Bone marrow (tissue), 2 donors: ENCODE data around the gene FFAR3.
"Not testable (repeated sequence)": the region's sequence is repeated elsewhere in the genome, so short reads cannot be mapped to it uniquely, and the experiment has no call there.

ENCODE experiments used
- DNase-seq, 2 donors: peaks; one replicate each; lab custom pipeline; 2025; lab: John Stamatoyannopoulos, UW

FFAR3 gene

GRCh38 chr19:35377656-35378055 lies 19.4 kb downstream of the FFAR3 start:
- DNase-seq: no peak

GRCh38 chr19:35378356-35378755 lies 20.1 kb downstream of the FFAR3 start:
- DNase-seq: no peak

GRCh38 chr19:35379545-35379944 lies 21.3 kb downstream of the FFAR3 start:
- not testable (repeated sequence) for DNase-seq

- DNase-seq: no peak
Measured at GRCh38 chr19:35379992-35380391, 21.7 kb downstream of the FFAR3 start.

- no peak for DNase-seq
Measured at GRCh38 chr19:35380450-35381124, 22.3 kb downstream of the FFAR3 start.

GRCh38 chr19:35381318-35381717 lies 23.1 kb downstream of the FFAR3 start:
- DNase-seq: no peak

- DNase-seq: no peak
Measured at GRCh38 chr19:35381926-35382325, 23.7 kb downstream of the FFAR3 start.

- no peak for DNase-seq
Measured at GRCh38 chr19:35383536-35383935, 25.3 kb downstream of the FFAR3 start.

GRCh38 chr19:35388277-35389054 lies 30.2 kb downstream of the FFAR3 start:
- no peak for DNase-seq

- no peak for DNase-seq
Measured at GRCh38 chr19:35389192-35389861, 31.1 kb downstream of the FFAR3 start.

- no peak for DNase-seq
Measured at GRCh38 chr19:35392742-35393715, 34.8 kb downstream of the FFAR3 start.

GRCh38 chr19:35395382-35396199 lies 37.3 kb downstream of the FFAR3 start:
- no peak for DNase-seq

- no peak for DNase-seq
Measured at GRCh38 chr19:35396240-35396885, 38.1 kb downstream of the FFAR3 start.

- DNase-seq: no peak
Measured at GRCh38 chr19:35397064-35397463, 38.8 kb downstream of the FFAR3 start.

- no peak for DNase-seq
Measured at GRCh38 chr19:35398570-35398969, 40.3 kb downstream of the FFAR3 start.

GRCh38 chr19:35399231-35399630 lies 41.0 kb downstream of the FFAR3 start:
- no peak for DNase-seq

- no peak for DNase-seq
Measured at GRCh38 chr19:35399948-35400772, 41.9 kb downstream of the FFAR3 start.

GRCh38 chr19:35400773-35401100 lies 42.5 kb downstream of the FFAR3 start:
- no peak for DNase-seq

- DNase-seq: not testable (repeated sequence)
Measured at GRCh38 chr19:35401416-35401815, 43.2 kb downstream of the FFAR3 start.
